NCI-H2196 treated with DMSO at 0.1 percent for 48 hours (cell line): Measurements from ENCODE around the gene SKA2.
"Not testable (repeated sequence)": the region's sequence is repeated elsewhere in the genome, so short reads cannot be mapped to it uniquely, and the experiment has no call there.

Experiments
- DNase-seq: peaks from one replicate; lab custom pipeline; 2025; ENCODE audit not compliant: unreplicated experiment; lab: John Stamatoyannopoulos, UW

The SKA2 gene

GRCh38 chr17:59154721-59155438 is at the start of gene SKA2:
Gene SKA2, minus strand, starts transcription at chr17:59155186. Its CDS starts 23 bp downstream, at chr17:59155163.
- peak; percentile 100 for DNase-seq

- DNase-seq, result no peak
Observed at GRCh38 chr17:59202320-59202719, 47.3 kb upstream of the SKA2 start.

GRCh38 chr17:59199398-59199797 is 44.4 kb upstream of the SKA2 start:
- DNase-seq, result no peak

GRCh38 chr17:59193336-59193862 is 38.4 kb upstream of the SKA2 start:
- DNase-seq, result no peak

- DNase-seq, result no peak
Observed at GRCh38 chr17:59190806-59191205, 35.8 kb upstream of the SKA2 start.

- DNase-seq, result no peak
Observed at GRCh38 chr17:59186850-59187249, 31.9 kb upstream of the SKA2 start.

GRCh38 chr17:59185997-59186396 is 31.0 kb upstream of the SKA2 start:
- DNase-seq, result no peak

GRCh38 chr17:59181481-59181880 is 26.5 kb upstream of the SKA2 start:
- DNase-seq, result no peak

GRCh38 chr17:59180626-59181025 is 25.6 kb upstream of the SKA2 start:
- DNase-seq, result no peak

GRCh38 chr17:59179601-59180000 is 24.6 kb upstream of the SKA2 start:
- DNase-seq, result not testable (repeated sequence)

GRCh38 chr17:59178266-59178985 is 23.4 kb upstream of the SKA2 start:
- no peak for DNase-seq

- no peak for DNase-seq
Observed at GRCh38 chr17:59175076-59175475, 20.1 kb upstream of the SKA2 start.

- no peak for DNase-seq
Observed at GRCh38 chr17:59174671-59175070, 19.7 kb upstream of the SKA2 start.

GRCh38 chr17:59172436-59173004 is 17.5 kb upstream of the SKA2 start:
- DNase-seq, result no peak

- DNase-seq, result no peak
Observed at GRCh38 chr17:59167571-59168001, 12.6 kb upstream of the SKA2 start.

- DNase-seq, result peak; percentile 14
Observed at GRCh38 chr17:59165933-59166342, 11.0 kb upstream of the SKA2 start.

GRCh38 chr17:59161477-59161876 is 6.5 kb upstream of the SKA2 start:
- DNase-seq, result no peak

- no peak for DNase-seq
Observed at GRCh38 chr17:59160157-59161025, 5.4 kb upstream of the SKA2 start.

GRCh38 chr17:59155439-59156177 is 622 bp upstream of the SKA2 start, which contains the start of gene PRR11:
Gene PRR11, plus strand, starts transcription at chr17:59155746. Its CDS starts 14,007 bp downstream, at chr17:59169753.
- peak; percentile 100 for DNase-seq

GRCh38 chr17:59154292-59154720 is 680 bp downstream of the SKA2 start:
- no peak for DNase-seq
